GM23338 (cell line): ENCODE measurements around the gene KLF2. TPM values are rescaled to one million over a fixed set of nuclear protein-coding genes. Genes with fewer than 3 reads are reported as not detected.

Experiments
- ATAC-seq: fragments of 200-7000 bp; cut with Tn5 transposase; 3 replicates; pipeline ENCODE4 v1.9.1; 2020
- DNase-seq: peaks from one replicate; pipeline ENCODE4 v3.0.0-alpha.2; 2015; ENCODE audit warnings: low spot score
- H2AFZ ChIP-seq: fragments of 200-600 bp; sonication (generic); 2 replicates; pipeline ENCODE4 v1.8.0; 2016; ENCODE audit warnings: antibody characterized with exemption, mild to moderate bottlenecking, moderate library complexity
- H3F3A ChIP-seq: fragments of 200-600 bp; sonication (generic); replicated peaks from 2 replicates; pipeline ENCODE4 v1.8.0; 2017; ENCODE audit warnings: antibody characterized with exemption, mixed run types, low read depth
- H3K27ac ChIP-seq: fragments of 200-600 bp; sonication (generic); 2 replicates; pipeline ENCODE4 v1.6.1; 2016; ENCODE audit warnings: low read depth
- H3K27me3 ChIP-seq: fragments of 200-600 bp; sonication (generic); 2 replicates; pipeline ENCODE4 v1.8.0; 2016; ENCODE audit warnings: mild to moderate bottlenecking, mixed run types, moderate library complexity; ENCODE audit not compliant: insufficient read depth
- H3K36me3 ChIP-seq: fragments of 200-600 bp; sonication (generic); 2 replicates; pipeline ENCODE4 v1.8.0; 2016; ENCODE audit warnings: mild to moderate bottlenecking; ENCODE audit not compliant: insufficient read depth
- H3K4me1 ChIP-seq: fragments of 200-600 bp; sonication (generic); 2 replicates; pipeline ENCODE4 v1.8.0; 2016; ENCODE audit warnings: mild to moderate bottlenecking, moderate library complexity; ENCODE audit not compliant: insufficient read depth
- H3K4me2 ChIP-seq: fragments of 200-600 bp; sonication (generic); 2 replicates; pipeline ENCODE4 v1.7.1; 2017; ENCODE audit warnings: mixed run types
- H3K4me3 ChIP-seq: fragments of 200-600 bp; sonication (generic); 2 replicates; pipeline ENCODE4 v1.6.1; 2016; ENCODE audit warnings: mixed run types
- H3K79me2 ChIP-seq: fragments of 200-600 bp; sonication (generic); replicated peaks from 2 replicates; pipeline ENCODE4 v1.8.0; 2017; ENCODE audit warnings: mild to moderate bottlenecking; ENCODE audit not compliant: insufficient read depth
- H3K9me2 ChIP-seq: fragments of 200-600 bp; sonication (generic); 2 replicates; pipeline ENCODE4 v1.8.0; 2017; ENCODE audit not compliant: insufficient read depth
- H4K20me1 ChIP-seq: fragments of 200-600 bp; sonication (generic); replicated peaks from 2 replicates; pipeline ENCODE4 v1.8.0; 2017; ENCODE audit warnings: mild to moderate bottlenecking; ENCODE audit not compliant: insufficient read depth
- H3K27ac Mint-ChIP-seq: 2 replicates; pipeline ENCODE4 v1.8.0; 2020; ENCODE audit warnings: inconsistent platforms, mild to moderate bottlenecking, moderate library complexity, mixed read lengths
- H3K27me3 Mint-ChIP-seq: 3 replicates; pipeline ENCODE4 v1.8.0; 2022; ENCODE audit warnings: low read depth, mild to moderate bottlenecking, moderate library complexity, mixed read lengths, inconsistent platforms; ENCODE audit not compliant: insufficient read depth, poor library complexity
- H3K36me3 Mint-ChIP-seq: 3 replicates; pipeline ENCODE4 v1.8.0; 2021; ENCODE audit warnings: low read depth, mild to moderate bottlenecking, inconsistent platforms, moderate library complexity, mixed read lengths
- H3K4me1 Mint-ChIP-seq: 3 replicates; pipeline ENCODE4 v1.8.0; 2020; ENCODE audit warnings: mild to moderate bottlenecking, inconsistent platforms, mixed read lengths
- H3K4me3 Mint-ChIP-seq: 3 replicates; pipeline ENCODE4 v1.8.0; 2021; ENCODE audit warnings: moderate library complexity, mild to moderate bottlenecking, inconsistent platforms, mixed read lengths
- H3K9me3 Mint-ChIP-seq: 3 replicates; pipeline ENCODE4 v1.8.0; 2020; ENCODE audit warnings: moderate library complexity, mild to moderate bottlenecking, inconsistent platforms, mixed read lengths
- CREB1 ChIP-seq: fragments of 250-450 bp; sonication (Bioruptor Pico); IDR thresholded peaks from 2 replicates; pipeline ENCODE4 v1.5.0; 2020; ENCODE audit warnings: low read depth, mild to moderate bottlenecking, moderate library complexity
- ETS1 ChIP-seq: IDR thresholded peaks from 2 replicates; pipeline ENCODE4 v1.6.1; 2016; ENCODE audit warnings: antibody characterized with exemption
- EZH2phosphoT487 ChIP-seq: fragments of 200-600 bp; sonication (generic); IDR thresholded peaks from one replicate; pipeline ENCODE4 v1.8.1; 2018; ENCODE audit warnings: antibody characterized with exemption; ENCODE audit not compliant: unreplicated experiment
- NANOG ChIP-seq: IDR thresholded peaks from 2 replicates; pipeline ENCODE4 v1.6.1; 2016; ENCODE audit warnings: antibody characterized with exemption, borderline replicate concordance
- POLR2AphosphoS5 ChIP-seq: IDR thresholded peaks from 2 replicates; pipeline ENCODE4 v1.6.1; 2016; ENCODE audit warnings: antibody characterized with exemption, low read depth
- STAT1 ChIP-seq: IDR thresholded peaks from one replicate; pipeline ENCODE4 v1.6.1; 2016; ENCODE audit warnings: antibody characterized with exemption; ENCODE audit not compliant: unreplicated experiment
- ZNF114 ChIP-seq: fragments of 250-450 bp; sonication (Bioruptor Pico); IDR thresholded peaks from 2 replicates; pipeline ENCODE4 v1.5.0; 2020; ENCODE audit warnings: mild to moderate bottlenecking, moderate library complexity
- ZNF331 ChIP-seq: fragments of 250-450 bp; sonication (Bioruptor Pico); IDR thresholded peaks from 2 replicates; pipeline ENCODE4 v1.5.0; 2020; ENCODE audit warnings: low read depth, mild to moderate bottlenecking, moderate library complexity
- polyA plus RNA-seq: library from polyadenylated mRNA; unstranded; fragments of >200 nt; fragmentation: Nextera tagmentation; extraction: Ambion mirVana; gene quantifications from 2 replicates; pipeline ENCODE4 v1.2.1, GENCODE V29; 2016
- total RNA-seq: library from RNA; depleted of rRNA; stranded (reverse); fragments of >200 nt; shearing (Covaris generic); gene quantifications from 2 replicates; pipeline ENCODE4 v1.2.3, GENCODE V29; 2014
- TF ChIP-seq, protein P1 (sequence below): fragments of 250-450 bp; sonication (Bioruptor Pico); IDR thresholded peaks from 2 replicates; pipeline ENCODE4 v1.5.0; 2020; ENCODE audit warnings: mild to moderate bottlenecking, moderate library complexity
- TF ChIP-seq, protein P2 (sequence below): IDR thresholded peaks from one replicate; pipeline ENCODE4 v1.6.1; 2018; ENCODE audit warnings: antibody characterized with exemption; ENCODE audit not compliant: unreplicated experiment
- TF ChIP-seq, protein P3 (sequence below), 2 experiments: fragments of 200-600 bp in 1 of 2; sonication (generic) in 1 of 2; conservative IDR thresholded peaks; 2 replicates each; pipeline versions ENCODE4 v1.5.1 to v1.6.1; 2016 to 2017; ENCODE audit warnings: antibody characterized with exemption in 2 of 2, low read depth in 2 of 2, mild to moderate bottlenecking in 2 of 2, moderate library complexity in 1 of 2

Gene KLF2
- total and polyA plus RNA-seq, 2 experiments from 2014 or later, result 0.90 TPM; not detected in 1

DNA sequence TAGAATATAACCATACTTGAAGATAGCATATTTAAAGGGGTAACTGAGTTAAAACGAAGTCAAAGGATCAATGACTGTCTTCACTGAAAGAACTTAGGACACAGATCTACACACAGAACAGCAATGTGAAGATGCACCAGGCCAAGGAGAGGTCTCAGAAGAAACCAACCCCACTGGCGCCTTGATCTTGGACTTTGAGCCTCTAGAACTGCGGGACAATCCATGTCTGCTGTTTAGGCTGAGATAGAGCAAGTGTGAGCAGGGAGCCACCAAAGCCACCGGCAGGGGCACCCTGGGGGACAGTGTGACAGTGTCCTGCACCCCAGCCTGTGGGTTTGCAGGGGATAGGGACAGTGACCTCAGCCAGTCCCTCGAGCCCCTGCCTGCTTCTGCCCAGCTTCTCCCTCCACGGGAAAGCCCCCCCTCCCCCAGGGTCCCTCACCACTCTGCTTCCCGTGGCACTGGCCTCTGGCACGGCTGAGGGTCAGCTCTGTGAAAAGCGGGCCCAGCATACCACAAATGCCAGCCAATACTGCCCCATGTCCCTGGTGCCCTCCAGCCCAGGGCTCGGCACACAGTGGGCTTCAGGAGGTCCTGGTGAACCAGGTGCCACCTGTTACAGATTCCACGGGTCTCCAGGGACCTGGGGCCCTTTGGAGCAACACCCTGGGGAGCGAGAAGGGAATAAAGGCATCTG is 40.8 kb downstream of the KLF2 start:
- no peak overlapping the region for H3K4me3 Mint-ChIP-seq
- H4K20me1 ChIP-seq, result no peaks in the 10 kb centered on the region; the same call in 1 of the 2 replicates
- H3K9me3 Mint-ChIP-seq, result no peaks in the 10 kb centered on the region
- no peak overlapping the region for H3K27ac ChIP-seq
- no peaks in the 10 kb centered on the region for H3K79me2 ChIP-seq
- no peaks in the 10 kb centered on the region for H3F3A ChIP-seq
- no peak overlapping the region for H3K4me3 ChIP-seq
- peaks cover 26% of the 10 kb centered on the region for H3K4me1 Mint-ChIP-seq
- DNase-seq (no peak), ATAC-seq (no peak)
- TF ChIP-seq, protein P1, sequence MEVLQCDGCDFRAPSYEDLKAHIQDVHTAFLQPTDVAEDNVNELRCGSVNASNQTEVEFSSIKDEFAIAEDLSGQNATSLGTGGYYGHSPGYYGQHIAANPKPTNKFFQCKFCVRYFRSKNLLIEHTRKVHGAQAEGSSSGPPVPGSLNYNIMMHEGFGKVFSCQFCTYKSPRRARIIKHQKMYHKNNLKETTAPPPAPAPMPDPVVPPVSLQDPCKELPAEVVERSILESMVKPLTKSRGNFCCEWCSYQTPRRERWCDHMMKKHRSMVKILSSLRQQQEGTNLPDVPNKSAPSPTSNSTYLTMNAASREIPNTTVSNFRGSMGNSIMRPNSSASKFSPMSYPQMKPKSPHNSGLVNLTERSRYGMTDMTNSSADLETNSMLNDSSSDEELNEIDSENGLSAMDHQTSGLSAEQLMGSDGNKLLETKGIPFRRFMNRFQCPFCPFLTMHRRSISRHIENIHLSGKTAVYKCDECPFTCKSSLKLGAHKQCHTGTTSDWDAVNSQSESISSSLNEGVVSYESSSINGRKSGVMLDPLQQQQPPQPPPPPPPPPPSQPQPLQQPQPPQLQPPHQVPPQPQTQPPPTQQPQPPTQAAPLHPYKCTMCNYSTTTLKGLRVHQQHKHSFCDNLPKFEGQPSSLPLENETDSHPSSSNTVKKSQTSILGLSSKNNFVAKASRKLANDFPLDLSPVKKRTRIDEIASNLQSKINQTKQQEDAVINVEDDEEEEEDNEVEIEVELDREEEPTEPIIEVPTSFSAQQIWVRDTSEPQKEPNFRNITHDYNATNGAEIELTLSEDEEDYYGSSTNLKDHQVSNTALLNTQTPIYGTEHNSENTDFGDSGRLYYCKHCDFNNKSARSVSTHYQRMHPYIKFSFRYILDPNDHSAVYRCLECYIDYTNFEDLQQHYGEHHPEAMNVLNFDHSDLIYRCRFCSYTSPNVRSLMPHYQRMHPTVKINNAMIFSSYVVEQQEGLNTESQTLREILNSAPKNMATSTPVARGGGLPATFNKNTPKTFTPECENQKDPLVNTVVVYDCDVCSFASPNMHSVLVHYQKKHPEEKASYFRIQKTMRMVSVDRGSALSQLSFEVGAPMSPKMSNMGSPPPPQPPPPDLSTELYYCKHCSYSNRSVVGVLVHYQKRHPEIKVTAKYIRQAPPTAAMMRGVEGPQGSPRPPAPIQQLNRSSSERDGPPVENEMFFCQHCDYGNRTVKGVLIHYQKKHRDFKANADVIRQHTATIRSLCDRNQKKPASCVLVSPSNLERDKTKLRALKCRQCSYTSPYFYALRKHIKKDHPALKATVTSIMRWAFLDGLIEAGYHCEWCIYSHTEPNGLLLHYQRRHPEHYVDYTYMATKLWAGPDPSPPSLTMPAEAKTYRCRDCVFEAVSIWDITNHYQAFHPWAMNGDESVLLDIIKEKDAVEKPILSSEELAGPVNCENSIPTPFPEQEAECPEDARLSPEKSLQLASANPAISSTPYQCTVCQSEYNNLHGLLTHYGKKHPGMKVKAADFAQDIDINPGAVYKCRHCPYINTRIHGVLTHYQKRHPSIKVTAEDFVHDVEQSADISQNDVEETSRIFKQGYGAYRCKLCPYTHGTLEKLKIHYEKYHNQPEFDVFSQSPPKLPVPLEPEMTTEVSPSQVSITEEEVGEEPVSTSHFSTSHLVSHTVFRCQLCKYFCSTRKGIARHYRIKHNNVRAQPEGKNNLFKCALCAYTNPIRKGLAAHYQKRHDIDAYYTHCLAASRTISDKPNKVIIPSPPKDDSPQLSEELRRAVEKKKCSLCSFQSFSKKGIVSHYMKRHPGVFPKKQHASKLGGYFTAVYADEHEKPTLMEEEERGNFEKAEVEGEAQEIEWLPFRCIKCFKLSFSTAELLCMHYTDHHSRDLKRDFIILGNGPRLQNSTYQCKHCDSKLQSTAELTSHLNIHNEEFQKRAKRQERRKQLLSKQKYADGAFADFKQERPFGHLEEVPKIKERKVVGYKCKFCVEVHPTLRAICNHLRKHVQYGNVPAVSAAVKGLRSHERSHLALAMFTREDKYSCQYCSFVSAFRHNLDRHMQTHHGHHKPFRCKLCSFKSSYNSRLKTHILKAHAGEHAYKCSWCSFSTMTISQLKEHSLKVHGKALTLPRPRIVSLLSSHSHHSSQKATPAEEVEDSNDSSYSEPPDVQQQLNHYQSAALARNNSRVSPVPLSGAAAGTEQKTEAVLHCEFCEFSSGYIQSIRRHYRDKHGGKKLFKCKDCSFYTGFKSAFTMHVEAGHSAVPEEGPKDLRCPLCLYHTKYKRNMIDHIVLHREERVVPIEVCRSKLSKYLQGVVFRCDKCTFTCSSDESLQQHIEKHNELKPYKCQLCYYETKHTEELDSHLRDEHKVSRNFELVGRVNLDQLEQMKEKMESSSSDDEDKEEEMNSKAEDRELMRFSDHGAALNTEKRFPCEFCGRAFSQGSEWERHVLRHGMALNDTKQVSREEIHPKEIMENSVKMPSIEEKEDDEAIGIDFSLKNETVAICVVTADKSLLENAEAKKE (CRISPR knock-in tag), result no peak
- TF ChIP-seq ETS1 (no peak), ZNF114 (CRISPR knock-in tag) (no peak), EZH2phosphoT487 (no peak), POLR2AphosphoS5 (no peak), ZNF331 (CRISPR knock-in tag) (no peak), STAT1 (no peak), CREB1 (CRISPR knock-in tag) (no peak), NANOG (no peak)
- TF ChIP-seq, protein P2, sequence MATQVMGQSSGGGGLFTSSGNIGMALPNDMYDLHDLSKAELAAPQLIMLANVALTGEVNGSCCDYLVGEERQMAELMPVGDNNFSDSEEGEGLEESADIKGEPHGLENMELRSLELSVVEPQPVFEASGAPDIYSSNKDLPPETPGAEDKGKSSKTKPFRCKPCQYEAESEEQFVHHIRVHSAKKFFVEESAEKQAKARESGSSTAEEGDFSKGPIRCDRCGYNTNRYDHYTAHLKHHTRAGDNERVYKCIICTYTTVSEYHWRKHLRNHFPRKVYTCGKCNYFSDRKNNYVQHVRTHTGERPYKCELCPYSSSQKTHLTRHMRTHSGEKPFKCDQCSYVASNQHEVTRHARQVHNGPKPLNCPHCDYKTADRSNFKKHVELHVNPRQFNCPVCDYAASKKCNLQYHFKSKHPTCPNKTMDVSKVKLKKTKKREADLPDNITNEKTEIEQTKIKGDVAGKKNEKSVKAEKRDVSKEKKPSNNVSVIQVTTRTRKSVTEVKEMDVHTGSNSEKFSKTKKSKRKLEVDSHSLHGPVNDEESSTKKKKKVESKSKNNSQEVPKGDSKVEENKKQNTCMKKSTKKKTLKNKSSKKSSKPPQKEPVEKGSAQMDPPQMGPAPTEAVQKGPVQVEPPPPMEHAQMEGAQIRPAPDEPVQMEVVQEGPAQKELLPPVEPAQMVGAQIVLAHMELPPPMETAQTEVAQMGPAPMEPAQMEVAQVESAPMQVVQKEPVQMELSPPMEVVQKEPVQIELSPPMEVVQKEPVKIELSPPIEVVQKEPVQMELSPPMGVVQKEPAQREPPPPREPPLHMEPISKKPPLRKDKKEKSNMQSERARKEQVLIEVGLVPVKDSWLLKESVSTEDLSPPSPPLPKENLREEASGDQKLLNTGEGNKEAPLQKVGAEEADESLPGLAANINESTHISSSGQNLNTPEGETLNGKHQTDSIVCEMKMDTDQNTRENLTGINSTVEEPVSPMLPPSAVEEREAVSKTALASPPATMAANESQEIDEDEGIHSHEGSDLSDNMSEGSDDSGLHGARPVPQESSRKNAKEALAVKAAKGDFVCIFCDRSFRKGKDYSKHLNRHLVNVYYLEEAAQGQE, result no peak
- TF ChIP-seq, protein P3, sequence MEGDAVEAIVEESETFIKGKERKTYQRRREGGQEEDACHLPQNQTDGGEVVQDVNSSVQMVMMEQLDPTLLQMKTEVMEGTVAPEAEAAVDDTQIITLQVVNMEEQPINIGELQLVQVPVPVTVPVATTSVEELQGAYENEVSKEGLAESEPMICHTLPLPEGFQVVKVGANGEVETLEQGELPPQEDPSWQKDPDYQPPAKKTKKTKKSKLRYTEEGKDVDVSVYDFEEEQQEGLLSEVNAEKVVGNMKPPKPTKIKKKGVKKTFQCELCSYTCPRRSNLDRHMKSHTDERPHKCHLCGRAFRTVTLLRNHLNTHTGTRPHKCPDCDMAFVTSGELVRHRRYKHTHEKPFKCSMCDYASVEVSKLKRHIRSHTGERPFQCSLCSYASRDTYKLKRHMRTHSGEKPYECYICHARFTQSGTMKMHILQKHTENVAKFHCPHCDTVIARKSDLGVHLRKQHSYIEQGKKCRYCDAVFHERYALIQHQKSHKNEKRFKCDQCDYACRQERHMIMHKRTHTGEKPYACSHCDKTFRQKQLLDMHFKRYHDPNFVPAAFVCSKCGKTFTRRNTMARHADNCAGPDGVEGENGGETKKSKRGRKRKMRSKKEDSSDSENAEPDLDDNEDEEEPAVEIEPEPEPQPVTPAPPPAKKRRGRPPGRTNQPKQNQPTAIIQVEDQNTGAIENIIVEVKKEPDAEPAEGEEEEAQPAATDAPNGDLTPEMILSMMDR (conservative IDR thresholded peaks at IDR 0.05; ENCODE audit: low read depth in 2 of 2), result no peak
- peaks cover 13% of the 10 kb centered on the region for H3K27me3 Mint-ChIP-seq
- no peak overlapping the region for H3K27ac Mint-ChIP-seq
- H3K36me3 Mint-ChIP-seq, result peaks cover 5% of the 10 kb centered on the region; the same call in 1 of the 3 replicates
- H3K4me2 ChIP-seq, result no peak overlapping the region
- no peaks in the 10 kb centered on the region for H3K36me3 ChIP-seq
- no peaks in the 10 kb centered on the region for H3K27me3 ChIP-seq
- no peaks in the 10 kb centered on the region for H3K9me2 ChIP-seq
- H2AFZ ChIP-seq, result no peak overlapping the region
- H3K4me1 ChIP-seq, result peaks cover 8% of the 10 kb centered on the region; the same call in 1 of the 2 replicates
